ENCODE data around the gene HOXC9.
A peak's percentile ranks its signal among the peaks of the same experiment; 100 is the strongest.

HOXC9 gene

GRCh38 chr12:53976172-53976822 is 23.7 kb upstream of the HOXC9 start:
- no peak for DNase-seq

- DNase-seq, result no peak
Measured at GRCh38 chr12:53976823-53977595, 23.0 kb upstream of the HOXC9 start.

- DNase-seq, result no peak
Measured at GRCh38 chr12:53977596-53978445, 22.1 kb upstream of the HOXC9 start.

GRCh38 chr12:53978477-53979356 is 21.2 kb upstream of the HOXC9 start:
- DNase-seq, result no peak

GRCh38 chr12:53980104-53980801 is 19.7 kb upstream of the HOXC9 start:
- no peak for DNase-seq

- DNase-seq, result no peak
Measured at GRCh38 chr12:53980802-53981496, 19.0 kb upstream of the HOXC9 start.

DNA sequence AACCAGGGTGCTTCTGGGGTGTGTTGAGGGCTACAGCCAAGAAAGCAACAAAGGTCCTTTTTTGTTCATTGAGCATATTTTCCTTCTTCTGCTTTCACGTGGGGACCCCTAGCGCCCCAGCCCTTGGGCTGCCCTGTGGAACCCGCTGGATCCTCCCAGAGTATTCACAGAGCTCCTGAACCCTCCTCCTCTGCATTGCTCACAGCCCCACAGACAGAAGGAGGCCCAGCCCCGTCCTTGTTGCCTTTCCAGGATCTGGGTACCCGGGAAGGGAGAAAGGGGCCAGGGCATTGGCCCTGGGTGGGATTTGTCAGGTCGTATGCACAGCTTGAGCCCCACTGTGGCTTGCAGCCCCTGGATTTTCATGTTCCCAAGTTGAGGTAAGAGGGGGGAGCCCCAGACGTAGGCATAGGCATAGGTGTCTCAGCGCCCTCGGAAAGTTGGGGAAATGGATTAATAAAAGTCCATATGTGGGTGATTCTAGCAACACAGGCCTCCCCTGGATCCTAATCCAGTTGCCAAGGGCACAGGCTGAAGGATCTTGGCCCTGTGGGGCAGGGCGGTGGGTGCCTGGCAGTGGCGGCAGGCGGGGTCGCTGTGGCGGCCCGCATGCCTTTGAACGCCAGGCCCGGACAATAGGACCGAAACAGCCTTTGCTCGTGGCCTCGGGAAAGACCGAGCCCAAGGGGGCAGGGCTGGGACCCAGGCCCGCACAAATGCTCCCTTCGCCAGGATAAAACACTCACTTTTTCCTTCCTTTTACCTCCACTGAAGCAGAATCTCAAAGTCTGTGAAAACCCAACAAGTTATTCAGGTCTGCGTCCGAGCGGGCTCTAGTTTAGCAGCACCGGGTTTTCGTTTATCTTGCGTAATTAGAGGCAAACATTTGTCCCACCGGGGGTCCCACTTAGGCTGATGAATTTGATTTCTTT is 18.1 kb upstream of the HOXC9 start:
- no peak for DNase-seq

GRCh38 chr12:53982648-53983567 is 17.1 kb upstream of the HOXC9 start:
- DNase-seq, result no peak

DNA sequence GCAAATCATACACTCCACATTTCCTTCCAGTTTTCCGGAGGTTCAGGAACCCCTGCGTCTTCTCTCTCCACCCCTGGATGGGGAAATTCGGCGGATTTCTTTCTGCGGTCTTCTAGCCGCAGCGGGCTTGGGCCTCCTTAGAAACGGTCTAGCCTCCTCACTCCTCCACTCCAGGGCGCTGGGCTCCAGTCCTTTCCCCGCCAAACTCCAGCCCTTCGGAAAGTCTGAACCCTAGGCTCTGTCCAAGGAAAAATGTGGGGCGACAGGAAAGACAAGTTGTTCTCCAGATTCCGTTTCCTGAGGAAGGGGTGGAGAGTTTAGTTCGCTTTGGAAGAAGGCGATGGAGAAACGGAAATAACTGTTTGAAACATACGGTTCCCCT is 16.4 kb upstream of the HOXC9 start:
- DNase-seq, result no peak

DNA sequence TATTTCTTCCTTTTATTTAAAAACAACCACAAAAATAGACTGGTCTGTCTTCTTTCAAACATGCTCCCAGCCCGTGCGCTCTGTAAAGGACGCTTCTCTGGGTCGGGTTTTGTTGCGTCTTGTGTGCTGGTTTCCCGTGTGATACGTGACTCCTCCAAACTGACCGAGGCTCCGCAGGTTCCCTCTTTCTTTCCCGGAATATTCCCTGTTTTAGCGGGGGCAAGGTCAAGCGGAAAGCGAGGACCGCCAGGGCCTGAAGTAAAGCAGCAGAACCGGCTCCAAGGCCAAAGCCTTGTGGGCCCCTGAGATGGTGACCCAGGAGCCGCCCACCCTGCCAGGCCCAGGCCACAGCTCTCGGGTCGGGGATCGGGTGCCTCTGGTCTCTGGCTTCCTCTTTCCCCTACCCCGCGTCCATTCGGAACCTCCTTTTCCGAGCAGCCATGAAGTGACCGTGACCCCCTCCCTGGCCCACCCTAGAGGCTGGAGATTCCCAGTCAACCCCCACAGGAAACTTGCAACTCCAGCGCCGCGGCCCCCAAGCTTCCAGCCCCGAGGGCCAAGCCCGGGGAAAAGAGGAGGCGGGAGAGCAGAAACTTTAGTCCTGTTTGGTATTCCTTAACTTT is 15.9 kb upstream of the HOXC9 start:
- DNase-seq, result no peak

DNA sequence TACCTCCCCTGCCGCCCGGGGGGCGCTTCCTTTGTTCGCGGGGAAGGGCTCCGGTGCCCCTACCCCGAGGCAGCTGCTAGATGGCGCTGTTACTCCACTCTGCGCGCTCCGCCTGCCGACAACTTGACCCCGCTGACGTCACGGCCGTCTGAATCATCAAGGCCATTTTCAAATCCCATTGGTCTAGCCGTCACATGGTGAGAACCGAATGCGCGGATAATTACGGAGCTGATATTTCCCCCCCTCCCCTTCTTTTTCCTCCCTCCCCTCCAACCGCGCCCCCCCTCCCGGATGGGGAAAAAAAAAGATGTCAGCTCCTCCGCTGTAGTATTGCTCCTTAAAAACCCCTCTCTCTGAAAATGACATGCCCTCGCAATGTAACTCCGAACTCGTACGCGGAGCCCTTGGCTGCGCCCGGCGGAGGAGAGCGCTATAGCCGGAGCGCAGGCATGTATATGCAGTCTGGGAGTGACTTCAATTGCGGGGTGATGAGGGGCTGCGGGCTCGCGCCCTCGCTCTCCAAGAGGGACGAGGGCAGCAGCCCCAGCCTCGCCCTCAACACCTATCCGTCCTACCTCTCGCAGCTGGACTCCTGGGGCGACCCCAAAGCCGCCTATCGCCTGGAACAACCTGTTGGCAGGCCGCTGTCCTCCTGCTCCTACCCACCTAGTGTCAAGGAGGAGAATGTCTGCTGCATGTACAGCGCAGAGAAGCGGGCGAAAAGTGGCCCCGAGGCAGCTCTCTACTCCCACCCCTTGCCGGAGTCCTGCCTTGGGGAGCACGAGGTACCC is 14.9 kb upstream of the HOXC9 start, which contains the start of gene HOXC10:
Gene HOXC10 (plus strand): TSS at position 246 of the 791 bp plus-strand sequence. CDS start 114 bp downstream, at position 360.
- DNase-seq, result peak; percentile 96

GRCh38 chr12:53985692-53985993 is 14.3 kb upstream of the HOXC9 start:
- no peak for DNase-seq

- no peak for DNase-seq
Measured at GRCh38 chr12:53985994-53986685, 13.8 kb upstream of the HOXC9 start.

GRCh38 chr12:53986686-53987483 is 13.1 kb upstream of the HOXC9 start:
- no peak for DNase-seq

- DNase-seq, result no peak
Measured at GRCh38 chr12:53987787-53988230, 12.2 kb upstream of the HOXC9 start.
